GM18511 (cell line): ENCODE data around the gene TRIM46.
"Not testable (repeated sequence)": the region's sequence is repeated elsewhere in the genome, so short reads cannot be mapped to it uniquely, and the experiment has no call there.

ENCODE experiments used
- ATAC-seq: cut with Tn5 transposase; IDR thresholded peaks from one replicate; pipeline ENCODE4 v1.9.1; 2021; ENCODE audit warnings: mild to moderate bottlenecking, moderate library complexity; ENCODE audit not compliant: unreplicated experiment

Gene TRIM46

GRCh38 chr1:155185783-155186066, 12.1 kb downstream of the TRIM46 start:
- ATAC-seq: no peak

DNA sequence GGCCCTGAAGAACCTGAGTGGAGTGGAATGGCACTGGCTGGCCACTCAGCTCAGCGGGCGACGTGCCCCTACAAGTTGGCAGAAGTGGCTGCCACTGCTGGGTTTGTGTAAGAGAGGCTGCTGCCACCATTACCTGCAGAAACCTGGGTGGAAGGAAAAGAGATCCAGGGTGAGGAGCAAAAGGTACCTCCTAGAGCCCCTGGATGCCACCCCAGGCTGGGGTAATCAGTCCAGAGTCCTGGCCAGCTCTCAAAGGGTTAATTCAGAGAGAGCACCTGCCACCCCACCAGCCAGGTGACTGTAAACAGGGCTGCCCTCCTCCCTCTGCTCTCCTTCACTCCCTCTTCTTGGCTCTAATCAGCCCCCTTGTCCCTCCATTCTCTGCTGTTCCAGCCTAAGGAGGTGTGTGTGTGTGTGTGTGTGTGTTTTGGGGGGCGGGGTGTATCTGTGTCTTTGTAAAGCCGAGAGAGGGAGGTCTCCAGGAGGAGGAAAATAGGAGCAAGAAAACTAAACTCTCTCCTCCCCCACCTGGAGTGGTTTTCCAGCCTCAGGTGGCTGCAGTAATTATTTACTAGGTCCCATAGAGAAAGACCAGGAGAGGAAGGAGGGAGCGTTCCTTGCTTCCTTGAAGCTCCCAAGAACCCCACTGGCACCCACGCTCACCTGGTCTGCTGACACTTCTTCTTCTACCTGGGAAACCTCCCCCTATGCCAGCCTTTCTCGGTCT, 12.6 kb downstream of the TRIM46 start:
- no peak for ATAC-seq

GRCh38 chr1:155186794-155187455, 13.3 kb downstream of the TRIM46 start:
- no peak for ATAC-seq

GRCh38 chr1:155187456-155187891, 13.8 kb downstream of the TRIM46 start:
- ATAC-seq: no peak

DNA sequence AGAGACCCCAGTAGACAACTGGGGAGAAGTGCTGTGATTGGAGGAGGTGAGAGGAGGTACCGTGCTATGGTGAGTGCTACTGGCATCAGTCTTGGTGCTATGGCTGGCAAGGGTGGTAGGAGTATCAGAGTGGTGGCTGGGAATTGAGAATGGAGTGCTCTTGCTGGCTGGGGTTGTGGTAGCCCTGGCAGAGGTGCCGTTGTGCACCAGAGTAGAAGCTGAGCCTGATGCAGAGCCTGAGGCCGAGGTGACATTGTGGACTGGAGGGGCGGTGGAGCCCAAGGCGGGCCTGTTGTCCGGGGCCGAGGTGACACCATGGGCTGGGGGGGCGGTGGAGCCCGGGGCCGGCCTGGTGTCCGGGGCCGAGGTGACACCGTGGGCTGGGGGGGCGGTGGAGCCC, 14.6 kb downstream of the TRIM46 start:
- ATAC-seq: no peak

DNA sequence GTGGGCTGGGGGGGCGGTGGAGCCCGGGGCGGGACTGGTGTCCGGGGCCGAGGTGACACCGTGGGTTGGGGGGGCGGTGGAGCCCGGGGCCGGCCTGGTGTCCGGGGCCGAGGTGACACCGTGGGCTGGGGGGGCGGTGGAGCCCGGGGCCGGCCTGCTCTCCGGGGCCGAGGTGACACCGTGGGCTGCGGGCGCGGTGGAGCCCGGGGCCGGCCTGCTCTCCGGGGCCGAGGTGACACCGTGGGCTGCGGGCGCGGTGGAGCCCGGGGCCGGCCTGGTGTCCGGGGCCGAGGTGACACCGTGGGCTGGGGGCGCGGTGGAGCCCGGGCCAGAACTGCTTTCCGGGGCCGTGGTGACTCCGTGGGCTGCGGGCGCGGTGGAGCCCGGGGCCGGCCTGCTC, 16.3 kb downstream of the TRIM46 start:
- not testable (repeated sequence) for ATAC-seq

DNA sequence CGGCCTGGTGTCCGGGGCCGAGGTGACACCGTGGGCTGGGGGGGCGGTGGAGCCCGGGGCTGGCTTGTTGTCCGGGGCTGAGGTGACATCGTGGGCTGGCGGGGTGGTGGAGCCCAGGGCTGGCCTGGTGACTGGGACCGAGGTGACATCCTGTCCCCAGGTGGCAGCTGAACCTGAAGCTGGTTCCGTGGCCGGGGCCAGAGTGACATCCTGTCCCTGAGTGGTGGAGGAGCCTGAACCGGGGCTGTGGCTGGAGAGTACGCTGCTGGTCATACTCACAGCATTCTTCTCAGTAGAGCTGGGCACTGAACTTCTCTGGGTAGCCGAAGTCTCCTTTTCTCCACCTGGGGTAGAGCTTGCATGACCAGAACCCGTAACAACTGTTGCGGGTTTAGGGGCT, 18.3 kb downstream of the TRIM46 start:
- ATAC-seq: no peak

DNA sequence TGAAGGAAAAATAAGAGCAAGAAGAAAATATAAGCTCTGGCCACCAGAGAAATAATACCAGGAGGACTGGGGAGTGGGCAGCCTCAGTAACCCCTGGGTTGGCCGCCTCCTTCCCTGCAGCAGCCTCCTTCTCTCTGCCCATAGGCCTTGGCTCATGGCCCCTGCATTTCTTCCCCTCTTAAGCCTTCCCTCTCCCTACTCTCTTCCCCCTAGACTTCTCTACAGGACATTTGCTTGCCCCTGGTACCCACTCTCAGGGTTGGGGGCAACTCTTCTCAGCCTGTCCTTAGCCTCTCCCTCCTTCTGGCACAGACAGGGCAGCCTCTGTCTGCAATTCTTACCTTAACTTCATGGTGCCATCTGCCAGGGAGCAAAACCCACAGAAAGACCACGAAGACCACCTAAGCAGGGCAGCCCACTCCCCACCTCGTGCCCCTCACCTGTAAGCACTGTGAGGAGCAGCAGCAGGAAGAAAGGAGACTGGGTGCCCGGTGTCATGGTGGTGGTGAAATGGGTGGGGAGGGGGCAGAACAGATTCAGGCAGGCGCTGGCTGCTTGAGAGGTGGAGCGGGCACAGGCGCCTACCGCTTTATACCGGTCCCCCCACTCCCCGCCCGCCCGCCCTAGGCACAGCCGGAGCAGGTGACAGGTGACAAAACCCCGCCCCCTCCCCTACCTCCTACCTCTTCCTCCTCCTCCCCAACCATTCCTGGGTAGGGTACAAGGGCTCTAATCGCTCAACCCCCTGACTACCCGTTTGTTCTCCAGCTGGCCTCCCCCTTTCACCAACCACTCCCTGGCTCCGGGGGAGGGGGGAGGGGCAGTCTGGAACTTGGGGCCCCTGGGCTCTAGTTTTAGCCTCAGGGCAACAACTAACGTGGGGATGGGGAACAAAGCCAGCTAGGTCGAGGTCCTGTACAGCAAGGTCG, 19.0 kb downstream of the TRIM46 start:
- no peak for ATAC-seq

- peak; percentile 74 for ATAC-seq
Measured at GRCh38 chr1:155193275-155193990, 19.8 kb downstream of the TRIM46 start.

DNA sequence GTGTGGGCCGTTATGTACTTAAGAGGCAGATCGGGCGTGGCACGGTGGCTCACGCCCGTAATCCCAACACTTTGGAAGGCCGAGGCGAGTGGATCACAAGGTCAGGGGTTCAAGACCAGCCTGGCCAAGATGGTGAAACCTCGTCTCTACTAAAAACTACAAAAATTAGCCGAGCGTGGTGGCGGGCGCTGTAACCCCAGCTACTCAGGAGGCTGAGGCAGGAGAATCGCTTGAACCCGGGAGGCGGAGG, 20.3 kb downstream of the TRIM46 start:
- not testable (repeated sequence) for ATAC-seq

GRCh38 chr1:155195201-155196102, 21.8 kb downstream of the TRIM46 start:
- no peak for ATAC-seq

DNA sequence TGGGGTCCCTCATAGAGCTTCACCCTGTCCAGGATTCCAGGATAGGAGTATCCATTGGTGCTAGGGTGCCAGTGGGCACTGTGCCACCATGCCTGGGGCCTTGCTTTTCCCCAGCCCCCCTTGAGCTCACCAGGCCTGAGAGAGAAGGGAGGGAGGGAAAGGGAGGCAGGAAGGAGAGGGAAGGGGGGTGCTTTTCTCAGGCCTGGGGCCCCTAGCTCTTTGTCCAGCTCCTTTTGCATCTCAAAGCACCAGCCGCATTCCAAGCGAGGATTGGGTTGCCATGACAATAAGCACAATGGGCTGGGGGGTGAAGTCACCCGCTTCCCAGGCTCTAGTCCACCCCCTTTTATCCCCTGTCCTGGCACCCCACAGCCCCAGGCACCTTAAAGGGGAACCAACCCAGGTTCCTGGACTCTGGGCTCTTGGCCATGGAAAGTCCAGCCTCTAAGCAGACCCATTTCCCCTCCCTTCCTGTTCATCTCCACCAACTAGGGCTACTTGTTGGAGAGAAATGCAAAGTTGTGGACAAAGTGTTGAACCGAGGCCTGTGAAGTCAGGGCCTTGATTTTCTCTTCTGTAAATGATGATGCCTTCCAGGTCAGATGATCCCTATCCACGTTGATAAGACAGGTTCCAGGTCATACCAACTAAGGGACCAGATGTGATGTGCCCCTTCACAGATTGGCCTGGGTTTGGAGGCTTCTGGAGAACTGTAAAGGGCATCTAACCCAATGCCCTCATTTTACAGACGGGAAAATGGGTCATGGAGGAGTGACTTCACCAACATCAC, 22.6 kb downstream of the TRIM46 start:
- no peak for ATAC-seq

DNA sequence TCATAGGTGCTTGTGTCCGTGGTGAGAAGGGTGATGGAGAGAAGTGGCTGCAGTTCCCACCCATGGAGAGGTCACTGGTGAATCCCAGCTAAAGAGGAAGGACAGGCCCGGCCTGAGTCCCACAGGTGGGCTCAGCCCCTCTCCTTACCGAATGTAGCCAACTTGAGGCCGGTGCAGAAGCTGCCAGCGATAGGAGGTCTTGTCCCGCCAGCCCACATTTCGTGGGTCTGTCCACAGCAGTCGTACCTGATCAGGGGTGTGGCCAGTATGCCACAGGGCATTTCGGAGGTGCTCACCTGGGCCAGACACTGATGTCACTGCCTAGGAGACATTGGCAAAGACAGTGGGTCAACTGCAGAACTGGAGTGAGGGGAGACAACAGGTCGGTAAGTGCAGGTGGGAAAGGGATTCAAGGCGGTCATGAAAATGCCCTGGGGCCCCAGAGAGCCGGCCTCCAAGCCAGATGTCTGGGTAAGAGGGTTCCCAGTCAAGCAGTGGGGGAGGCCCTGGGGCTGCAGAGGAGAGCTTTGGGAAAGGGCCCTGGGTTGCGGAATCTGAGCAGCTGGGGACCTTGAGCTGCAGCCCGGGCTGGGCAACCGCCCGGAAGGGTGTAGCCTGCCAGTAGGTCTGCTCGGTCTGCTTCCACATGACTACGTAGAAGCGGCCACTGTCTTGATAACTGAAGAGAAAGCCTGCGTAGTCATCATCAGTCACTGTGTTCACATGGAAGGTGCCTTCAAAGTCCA, 23.4 kb downstream of the TRIM46 start:
- ATAC-seq: no peak

GRCh38 chr1:155197901-155198546, 24.4 kb downstream of the TRIM46 start:
- no peak for ATAC-seq

- ATAC-seq: no peak
Measured at GRCh38 chr1:155198547-155198906, 24.9 kb downstream of the TRIM46 start.

DNA sequence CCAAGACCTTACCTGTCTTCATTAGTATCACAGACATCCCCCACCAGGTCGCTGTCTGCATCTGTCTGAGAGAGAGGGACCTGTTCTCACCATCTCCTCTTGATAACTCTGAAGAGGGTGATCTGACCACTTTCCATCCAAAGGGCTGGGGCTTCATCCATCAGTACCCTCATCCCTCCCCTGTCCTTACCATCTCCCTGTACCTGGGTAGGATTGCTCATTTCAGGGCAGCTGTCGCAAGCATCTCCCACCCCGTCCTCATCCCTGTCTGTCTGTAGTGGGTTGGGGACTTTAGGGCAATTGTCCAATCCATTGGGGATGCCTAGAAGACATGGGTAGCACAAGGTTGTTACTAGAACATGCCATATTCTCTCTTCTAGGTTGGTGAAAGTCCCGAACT, 26.1 kb downstream of the TRIM46 start:
- ATAC-seq: no peak

DNA sequence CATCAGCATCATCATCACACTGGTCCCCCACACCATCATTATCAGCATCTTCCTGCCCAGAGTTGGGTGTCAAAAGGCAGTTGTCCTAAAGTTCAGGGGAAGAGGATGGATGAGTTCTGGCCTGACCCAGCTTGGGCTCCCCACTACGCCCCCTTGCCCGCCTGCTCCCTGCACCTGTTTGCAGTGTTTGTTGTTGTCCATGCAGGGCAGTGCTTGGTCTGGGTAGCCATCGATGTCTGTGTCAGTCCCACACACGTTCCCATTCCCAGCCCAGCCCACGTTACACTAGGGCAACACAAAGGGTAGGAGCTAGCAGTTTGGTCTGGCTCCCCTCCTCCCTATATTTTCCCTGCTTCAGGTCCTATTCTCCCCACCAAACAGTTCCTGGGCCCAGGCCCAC, 27.3 kb downstream of the TRIM46 start:
- no peak for ATAC-seq

- no peak for ATAC-seq
Measured at GRCh38 chr1:155202198-155202597, 28.5 kb downstream of the TRIM46 start.
